22Rv1 (cell line): ENCODE data around the gene FNTB.

Experiments used
- ZFX ChIP-seq: fragments of 450-650 bp; IDR thresholded peaks from 2 replicates; pipeline ENCODE4 v1.6.1; 2017; ENCODE audit warnings: antibody characterized with exemption, borderline replicate concordance
- TF ChIP-seq, protein P1 (sequence below): fragments of 450-650 bp; IDR thresholded peaks from 2 replicates; pipeline ENCODE4 v1.5.1; 2017; ENCODE audit warnings: mild to moderate bottlenecking

GRCh38 chr14:65072937-65073336, 86.2 kb downstream of the FNTB start:
- TF ChIP-seq, protein P1, sequence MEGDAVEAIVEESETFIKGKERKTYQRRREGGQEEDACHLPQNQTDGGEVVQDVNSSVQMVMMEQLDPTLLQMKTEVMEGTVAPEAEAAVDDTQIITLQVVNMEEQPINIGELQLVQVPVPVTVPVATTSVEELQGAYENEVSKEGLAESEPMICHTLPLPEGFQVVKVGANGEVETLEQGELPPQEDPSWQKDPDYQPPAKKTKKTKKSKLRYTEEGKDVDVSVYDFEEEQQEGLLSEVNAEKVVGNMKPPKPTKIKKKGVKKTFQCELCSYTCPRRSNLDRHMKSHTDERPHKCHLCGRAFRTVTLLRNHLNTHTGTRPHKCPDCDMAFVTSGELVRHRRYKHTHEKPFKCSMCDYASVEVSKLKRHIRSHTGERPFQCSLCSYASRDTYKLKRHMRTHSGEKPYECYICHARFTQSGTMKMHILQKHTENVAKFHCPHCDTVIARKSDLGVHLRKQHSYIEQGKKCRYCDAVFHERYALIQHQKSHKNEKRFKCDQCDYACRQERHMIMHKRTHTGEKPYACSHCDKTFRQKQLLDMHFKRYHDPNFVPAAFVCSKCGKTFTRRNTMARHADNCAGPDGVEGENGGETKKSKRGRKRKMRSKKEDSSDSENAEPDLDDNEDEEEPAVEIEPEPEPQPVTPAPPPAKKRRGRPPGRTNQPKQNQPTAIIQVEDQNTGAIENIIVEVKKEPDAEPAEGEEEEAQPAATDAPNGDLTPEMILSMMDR = no peak
- no peak for TF ChIP-seq ZFX
